NCI-H82 treated with DMSO at 0.1 percent for 48 hours (cell line): ENCODE results near the gene SLC25A21.

Experiments
- DNase-seq: peaks from one replicate; lab custom pipeline; 2025; ENCODE audit not compliant: unreplicated experiment; lab: John Stamatoyannopoulos, UW

Gene SLC25A21

GRCh38 chr14:36671149-36671548, 501.3 kb downstream of the SLC25A21 start:
- no peak for DNase-seq

GRCh38 chr14:36667679-36668078, 504.7 kb downstream of the SLC25A21 start:
- DNase-seq: no peak

- no peak for DNase-seq
These were observed 505.8 kb downstream of the SLC25A21 start for GRCh38 chr14:36666416-36667206.

GRCh38 chr14:36665887-36666415, 506.5 kb downstream of the SLC25A21 start:
- no peak for DNase-seq

- DNase-seq: no peak
These were observed 507.8 kb downstream of the SLC25A21 start for GRCh38 chr14:36664322-36665193.

GRCh38 chr14:36663404-36664321, 508.7 kb downstream of the SLC25A21 start:
- no peak for DNase-seq

- no peak for DNase-seq
These were observed 509.6 kb downstream of the SLC25A21 start for GRCh38 chr14:36662543-36663403.

- DNase-seq: no peak
These were observed 510.2 kb downstream of the SLC25A21 start for GRCh38 chr14:36662258-36662542.

- DNase-seq: peak; percentile 2
These were observed 510.7 kb downstream of the SLC25A21 start, which contains the start of gene PAX9 for GRCh38 chr14:36661506-36662257. TSS of gene PAX9 (plus strand) at chr14:36661860. CDS start at chr14:36662090, 230 bp downstream.

GRCh38 chr14:36660736-36661505, 511.5 kb downstream of the SLC25A21 start:
- DNase-seq: no peak

GRCh38 chr14:36659822-36660735, 512.3 kb downstream of the SLC25A21 start:
- no peak for DNase-seq

GRCh38 chr14:36659010-36659821, 513.2 kb downstream of the SLC25A21 start:
- no peak for DNase-seq

GRCh38 chr14:36658123-36659009, 514.0 kb downstream of the SLC25A21 start:
- no peak for DNase-seq

- no peak for DNase-seq
These were observed 514.8 kb downstream of the SLC25A21 start for GRCh38 chr14:36657399-36658122.
